Measurements from ENCODE around the gene HECTD4.

Gene HECTD4

GRCh38 chr12:112270673-112271072, 111.6 kb downstream of the HECTD4 start:
- peaks cover 0 to 3% of the 10 kb centered on the region in 2 donors for H3K9me3 ChIP-seq (replicated peaks in 1 of 2; ENCODE audit: control insufficient read depth in 2 of 2, insufficient read depth in 1 of 2, low read depth in 1 of 2, low read length in 2 of 2)
- H2BK15ac ChIP-seq (ENCODE audit: low read length): no peak overlapping the region
- no peak overlapping the region for H2BK5ac ChIP-seq (ENCODE audit: low read length)
- peaks cover 6 to 76% of the 10 kb centered on the region in 2 donors for H3K36me3 ChIP-seq (replicated peaks in 1 of 2; ENCODE audit: control insufficient read depth in 2 of 2, insufficient read depth in 2 of 2, low read length in 2 of 2)
- no peak overlapping the region for H3K4me2 ChIP-seq (ENCODE audit: insufficient read depth, low read length, poor library complexity, severe bottlenecking)
- H2AFZ ChIP-seq (ENCODE audit: low read length): no peak overlapping the region
- no peak overlapping the region for H2BK120ac ChIP-seq (ENCODE audit: low read depth, low read length)
- H3K4me1 ChIP-seq (ENCODE audit: control insufficient read depth in 2 of 2, insufficient read depth in 1 of 2, low read depth in 1 of 2, low read length in 2 of 2): no peaks in the 10 kb centered on the region
- no peak overlapping the region for H3K4me3 ChIP-seq (ENCODE audit: low read length in 2 of 2)
- no peak overlapping the region for H2BK12ac ChIP-seq (ENCODE audit: low read length)
- no peak overlapping the region for H3K9ac ChIP-seq (ENCODE audit: low read depth, low read length, poor library complexity)
- no peaks in the 10 kb centered on the region for H3K27me3 ChIP-seq (ENCODE audit: control insufficient read depth in 3 of 3, insufficient read depth in 3 of 3, low read depth in 1 of 3, low read length in 3 of 3)
- no peak overlapping the region for H4K91ac ChIP-seq (ENCODE audit: low read depth, low read length, poor library complexity)
- WGBS, 2 donors (ENCODE audit: extremely low coverage in 2 of 2, insufficient read length in 2 of 2, insufficient replicate concordance in 1 of 2): no CpG with 5 or more reads among the region's 1 CpG
- no peak overlapping the region for H3K18ac ChIP-seq (ENCODE audit: low read length)
- H3K4ac ChIP-seq (ENCODE audit: low read length): no peak overlapping the region
- no peak overlapping the region for H3K14ac ChIP-seq (ENCODE audit: low read length)
- H3K27ac ChIP-seq (replicated peaks; ENCODE audit: low read length): no peak overlapping the region
- no peaks in the 10 kb centered on the region for H3K79me1 ChIP-seq (ENCODE audit: low read depth, low read length)
- DNase-seq (ENCODE audit: low spot score): no peak
- no peak overlapping the region for H2AK5ac ChIP-seq (ENCODE audit: low read depth, low read length)
- H4K8ac ChIP-seq (ENCODE audit: low read depth, low read length): no peak overlapping the region
- no peak overlapping the region for H3K23ac ChIP-seq (ENCODE audit: low read depth, low read length, poor library complexity)

DNA sequence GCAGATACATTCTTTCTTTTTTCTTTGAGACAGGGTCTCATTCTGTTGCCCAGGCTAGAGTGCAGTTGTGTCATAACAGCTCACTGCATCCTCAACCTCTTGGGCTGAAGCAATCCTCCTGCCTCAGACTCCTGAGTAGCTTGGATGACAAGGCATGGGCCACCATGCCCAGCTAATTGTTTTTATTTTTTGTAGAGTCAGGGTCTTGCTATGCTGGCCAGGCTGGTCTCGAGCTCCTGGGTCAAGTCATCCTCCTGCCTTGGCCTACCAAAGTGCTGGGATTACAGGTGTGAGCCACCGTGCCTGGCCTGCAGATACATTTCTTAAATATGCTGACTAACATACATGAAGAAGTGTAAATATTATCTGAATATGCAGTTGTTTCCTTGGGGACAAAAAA, 115.8 kb downstream of the HECTD4 start:
- no CpG with 5 or more reads among the region's 2 CpGs for WGBS, 2 donors (ENCODE audit: extremely low coverage in 2 of 2, insufficient read length in 2 of 2, insufficient replicate concordance in 1 of 2)
- H3K4me1 ChIP-seq (ENCODE audit: control insufficient read depth in 2 of 2, insufficient read depth in 1 of 2, low read depth in 1 of 2, low read length in 2 of 2): no peaks in the 10 kb centered on the region
- no peak overlapping the region for H2BK5ac ChIP-seq (ENCODE audit: low read length)
- no peak overlapping the region for H2BK120ac ChIP-seq (ENCODE audit: low read depth, low read length)
- H2AFZ ChIP-seq (ENCODE audit: low read length): no peak overlapping the region
- no peak overlapping the region for H3K9ac ChIP-seq (ENCODE audit: low read depth, low read length, poor library complexity)
- no peak overlapping the region for H2AK5ac ChIP-seq (ENCODE audit: low read depth, low read length)
- H3K9me3 ChIP-seq (replicated peaks in 1 of 2; ENCODE audit: control insufficient read depth in 2 of 2, insufficient read depth in 1 of 2, low read depth in 1 of 2, low read length in 2 of 2): peaks cover 0 to 3% of the 10 kb centered on the region in 2 donors
- no peak overlapping the region for H3K23ac ChIP-seq (ENCODE audit: low read depth, low read length, poor library complexity)
- H2BK12ac ChIP-seq (ENCODE audit: low read length): no peak overlapping the region
- H3K36me3 ChIP-seq (replicated peaks in 1 of 2; ENCODE audit: control insufficient read depth in 2 of 2, insufficient read depth in 2 of 2, low read length in 2 of 2): peaks cover 6 to 80% of the 10 kb centered on the region in 2 donors
- H3K27ac ChIP-seq (replicated peaks; ENCODE audit: low read length): no peak overlapping the region
- H3K4me2 ChIP-seq (ENCODE audit: insufficient read depth, low read length, poor library complexity, severe bottlenecking): no peak overlapping the region
- H3K4me3 ChIP-seq (ENCODE audit: low read length in 2 of 2): no peak overlapping the region
- no peak overlapping the region for H3K14ac ChIP-seq (ENCODE audit: low read length)
- H4K8ac ChIP-seq (ENCODE audit: low read depth, low read length): no peak overlapping the region
- H3K4ac ChIP-seq (ENCODE audit: low read length): no peak overlapping the region
- no peak overlapping the region for H4K91ac ChIP-seq (ENCODE audit: low read depth, low read length, poor library complexity)
- H3K27me3 ChIP-seq (ENCODE audit: control insufficient read depth in 3 of 3, insufficient read depth in 3 of 3, low read depth in 1 of 3, low read length in 3 of 3): no peaks in the 10 kb centered on the region
- H3K18ac ChIP-seq (ENCODE audit: low read length): no peak overlapping the region
- no peak for DNase-seq (ENCODE audit: low spot score)
- H3K79me1 ChIP-seq (ENCODE audit: low read depth, low read length): no peaks in the 10 kb centered on the region
- no peak overlapping the region for H2BK15ac ChIP-seq (ENCODE audit: low read length)

DNA sequence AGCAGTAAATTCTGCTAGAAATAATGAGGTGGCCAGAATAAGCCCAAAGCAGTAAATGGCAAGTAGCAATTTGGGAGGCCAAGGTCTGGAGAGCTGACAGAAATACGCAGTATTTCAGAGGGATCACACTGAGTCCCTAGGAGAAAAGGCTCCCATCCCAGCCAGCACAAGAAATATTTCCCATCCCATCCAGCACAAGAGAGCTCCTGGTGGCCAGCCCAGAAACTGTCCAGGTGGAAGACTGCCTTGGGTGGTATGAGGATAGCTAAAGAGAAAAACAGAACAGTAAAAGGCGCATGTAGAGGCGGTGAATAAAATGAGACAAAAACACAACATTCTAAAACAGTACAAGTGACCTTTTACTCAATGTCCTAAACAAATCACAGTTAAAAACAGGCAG, 120.7 kb downstream of the HECTD4 start:
- Histone ChIP-seq H2AK5ac (ENCODE audit: low read depth, low read length) (no peak overlapping the region), H2BK5ac (ENCODE audit: low read length) (no peak overlapping the region), H2BK12ac (ENCODE audit: low read length) (no peak overlapping the region), H3K4me1 (ENCODE audit: control insufficient read depth in 2 of 2, insufficient read depth in 1 of 2, low read depth in 1 of 2, low read length in 2 of 2) (no peaks in the 10 kb centered on the region), H4K91ac (ENCODE audit: low read depth, low read length, poor library complexity) (no peak overlapping the region), H3K36me3 (replicated peaks in 1 of 2; ENCODE audit: control insufficient read depth in 2 of 2, insufficient read depth in 2 of 2, low read length in 2 of 2) (peaks cover 4 to 75% of the 10 kb centered on the region in 2 donors), H3K79me1 (ENCODE audit: low read depth, low read length) (no peaks in the 10 kb centered on the region), H3K14ac (ENCODE audit: low read length) (no peak overlapping the region), H4K8ac (ENCODE audit: low read depth, low read length) (no peak overlapping the region), H3K23ac (ENCODE audit: low read depth, low read length, poor library complexity) (no peak overlapping the region), H3K9me3 (replicated peaks in 1 of 2; ENCODE audit: control insufficient read depth in 2 of 2, insufficient read depth in 1 of 2, low read depth in 1 of 2, low read length in 2 of 2) (no peaks in the 10 kb centered on the region), H3K18ac (ENCODE audit: low read length) (no peak overlapping the region), H2BK15ac (ENCODE audit: low read length) (no peak overlapping the region), H3K4me2 (ENCODE audit: insufficient read depth, low read length, poor library complexity, severe bottlenecking) (no peak overlapping the region), H3K27me3 (ENCODE audit: control insufficient read depth in 3 of 3, insufficient read depth in 3 of 3, low read depth in 1 of 3, low read length in 3 of 3) (no peaks in the 10 kb centered on the region), H3K4me3 (ENCODE audit: low read length in 2 of 2) (no peak overlapping the region), H2AFZ (ENCODE audit: low read length) (no peak overlapping the region), H3K4ac (ENCODE audit: low read length) (no peak overlapping the region), H3K27ac (replicated peaks; ENCODE audit: low read length) (no peak overlapping the region), H2BK120ac (ENCODE audit: low read depth, low read length) (no peak overlapping the region), H3K9ac (ENCODE audit: low read depth, low read length, poor library complexity) (no peak overlapping the region)
- DNase-seq (ENCODE audit: low spot score): no peak
- no CpG with 5 or more reads among the region's 3 CpGs for WGBS, 2 donors (ENCODE audit: extremely low coverage in 2 of 2, insufficient read length in 2 of 2, insufficient replicate concordance in 1 of 2)

- Histone ChIP-seq H3K18ac (ENCODE audit: low read length) (no peak overlapping the region), H3K27me3 (ENCODE audit: control insufficient read depth in 3 of 3, insufficient read depth in 3 of 3, low read depth in 1 of 3, low read length in 3 of 3) (no peaks in the 10 kb centered on the region), H3K23ac (ENCODE audit: low read depth, low read length, poor library complexity) (no peak overlapping the region), H3K9me3 (replicated peaks in 1 of 2; ENCODE audit: control insufficient read depth in 2 of 2, insufficient read depth in 1 of 2, low read depth in 1 of 2, low read length in 2 of 2) (no peaks in the 10 kb centered on the region), H2AK5ac (ENCODE audit: low read depth, low read length) (no peak overlapping the region), H2BK120ac (ENCODE audit: low read depth, low read length) (no peak overlapping the region), H3K4me2 (ENCODE audit: insufficient read depth, low read length, poor library complexity, severe bottlenecking) (no peak overlapping the region), H3K36me3 (replicated peaks in 1 of 2; ENCODE audit: control insufficient read depth in 2 of 2, insufficient read depth in 2 of 2, low read length in 2 of 2) (peaks cover 4 to 78% of the 10 kb centered on the region in 2 donors), H3K9ac (ENCODE audit: low read depth, low read length, poor library complexity) (no peak overlapping the region), H2BK12ac (ENCODE audit: low read length) (no peak overlapping the region), H3K4me1 (ENCODE audit: control insufficient read depth in 2 of 2, insufficient read depth in 1 of 2, low read depth in 1 of 2, low read length in 2 of 2) (no peaks in the 10 kb centered on the region), H3K4ac (ENCODE audit: low read length) (no peak overlapping the region), H2BK5ac (ENCODE audit: low read length) (no peak overlapping the region), H2AFZ (ENCODE audit: low read length) (no peak overlapping the region), H2BK15ac (ENCODE audit: low read length) (no peak overlapping the region), H3K4me3 (ENCODE audit: low read length in 2 of 2) (no peak overlapping the region), H3K27ac (replicated peaks; ENCODE audit: low read length) (no peak overlapping the region), H3K79me1 (ENCODE audit: low read depth, low read length) (no peaks in the 10 kb centered on the region), H4K91ac (ENCODE audit: low read depth, low read length, poor library complexity) (no peak overlapping the region), H4K8ac (ENCODE audit: low read depth, low read length) (no peak overlapping the region), H3K14ac (ENCODE audit: low read length) (no peak overlapping the region)
- no peak for DNase-seq (ENCODE audit: low spot score)
- no CpG with 5 or more reads among the region's 1 CpG for WGBS, 2 donors (ENCODE audit: extremely low coverage in 2 of 2, insufficient read length in 2 of 2, insufficient replicate concordance in 1 of 2)
These were observed 123.3 kb downstream of the HECTD4 start for GRCh38 chr12:112258926-112259325.

All from neuronal stem cell (in vitro differentiated cells).